Measurements from ENCODE around the gene MGAT3.

GRCh38 chr22:39529487-39529851 lies 72.7 kb downstream of the MGAT3 start:
- peak in 5 of 11 experiments; percentile 34 to 63 (median 51) for TF ChIP-seq CTCF (IDR thresholded peaks at IDR 0.05 in 8 of 11, conservative IDR thresholded peaks at IDR 0.05 in 3 of 11)
- TF ChIP-seq POLR2A (IDR thresholded peaks at IDR 0.05) = no peak

All from spleen (tissue), 7 donors.